Brain microvascular endothelial cell (primary cell): Measurements from ENCODE around the gene VIPR2.
A peak's percentile ranks its signal among the peaks of the same experiment; 100 is the strongest.
"Not testable (repeated sequence)": the region's sequence is repeated elsewhere in the genome, so short reads cannot be mapped to it uniquely, and the experiment has no call there.

Experiments used
- DNase-seq: peaks from one replicate; pipeline ENCODE4 v3.0.0-alpha.2; 2020
- H3K27ac ChIP-seq: fragments of 250-450 bp; sonication (Bioruptor Pico); 2 replicates; pipeline ENCODE4 v1.5.1; 2020; ENCODE audit warnings: mild to moderate bottlenecking, moderate library complexity
- H3K27me3 ChIP-seq: fragments of 250-450 bp; sonication (Bioruptor Pico); replicated peaks from 2 replicates; pipeline ENCODE4 v1.5.1; 2020; ENCODE audit warnings: mild to moderate bottlenecking
- H3K36me3 ChIP-seq: fragments of 250-450 bp; sonication (Bioruptor Pico); replicated peaks from 2 replicates; pipeline ENCODE4 v1.5.1; 2020; ENCODE audit warnings: mild to moderate bottlenecking
- H3K4me3 ChIP-seq: 2 replicates; pipeline ENCODE4 v1.5.1; 2011; ENCODE audit warnings: low read depth, mild to moderate bottlenecking, control low read depth, low read length, moderate library complexity
- in situ Hi-C: cut with HindIII; loops from 2 replicates; pipeline ENCODE4 v1.10.0; 2017; ENCODE audit warnings: low sequenced_read_pairs, low pct_ligation_motif_present
- TF ChIP-seq, protein P1 (sequence below): IDR thresholded peaks from 2 replicates; pipeline ENCODE4 v1.5.1; 2011; ENCODE audit warnings: low read depth, mild to moderate bottlenecking, moderate library complexity, low read length, control low read depth, inconsistent platforms; ENCODE audit errors: missing control alignments

VIPR2 gene

DNA sequence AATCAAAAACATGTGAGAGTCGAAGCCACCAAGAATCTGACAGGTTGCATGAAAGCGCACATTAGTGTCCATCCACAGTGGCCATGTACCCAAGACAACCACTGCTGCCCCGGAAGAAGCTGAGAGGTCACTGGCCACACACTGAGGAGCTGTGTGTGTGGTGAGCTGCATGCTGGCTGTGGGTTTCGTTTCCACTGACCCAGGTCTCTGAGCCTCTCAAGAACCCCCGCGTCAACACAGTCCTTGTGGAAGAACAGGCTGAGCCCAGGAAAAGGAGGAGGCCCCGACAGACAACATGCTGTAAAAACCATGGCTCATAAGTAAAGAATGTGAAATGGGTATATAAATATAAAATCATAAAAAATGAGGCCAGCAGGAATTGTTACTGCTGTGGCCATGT, 8.2 kb downstream of the VIPR2 start:
- TF ChIP-seq, protein P1, sequence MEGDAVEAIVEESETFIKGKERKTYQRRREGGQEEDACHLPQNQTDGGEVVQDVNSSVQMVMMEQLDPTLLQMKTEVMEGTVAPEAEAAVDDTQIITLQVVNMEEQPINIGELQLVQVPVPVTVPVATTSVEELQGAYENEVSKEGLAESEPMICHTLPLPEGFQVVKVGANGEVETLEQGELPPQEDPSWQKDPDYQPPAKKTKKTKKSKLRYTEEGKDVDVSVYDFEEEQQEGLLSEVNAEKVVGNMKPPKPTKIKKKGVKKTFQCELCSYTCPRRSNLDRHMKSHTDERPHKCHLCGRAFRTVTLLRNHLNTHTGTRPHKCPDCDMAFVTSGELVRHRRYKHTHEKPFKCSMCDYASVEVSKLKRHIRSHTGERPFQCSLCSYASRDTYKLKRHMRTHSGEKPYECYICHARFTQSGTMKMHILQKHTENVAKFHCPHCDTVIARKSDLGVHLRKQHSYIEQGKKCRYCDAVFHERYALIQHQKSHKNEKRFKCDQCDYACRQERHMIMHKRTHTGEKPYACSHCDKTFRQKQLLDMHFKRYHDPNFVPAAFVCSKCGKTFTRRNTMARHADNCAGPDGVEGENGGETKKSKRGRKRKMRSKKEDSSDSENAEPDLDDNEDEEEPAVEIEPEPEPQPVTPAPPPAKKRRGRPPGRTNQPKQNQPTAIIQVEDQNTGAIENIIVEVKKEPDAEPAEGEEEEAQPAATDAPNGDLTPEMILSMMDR = no peak
- in situ Hi-C loops = no loop called here
- peak; percentile 14 for DNase-seq
- Histone ChIP-seq H3K27me3 (peaks cover 2% of the 10 kb centered on the region), H3K4me3 (no peak overlapping the region), H3K27ac (no peak overlapping the region), H3K36me3 (no peaks in the 10 kb centered on the region)

- in situ Hi-C loops = no loop called here
- no peak for DNase-seq
- Histone ChIP-seq H3K27me3 (peaks cover 2% of the 10 kb centered on the region), H3K4me3 (no peak overlapping the region), H3K27ac (no peak overlapping the region), H3K36me3 (no peaks in the 10 kb centered on the region)
- TF ChIP-seq, protein P1 = no peak
These were observed 8.7 kb downstream of the VIPR2 start for GRCh38 chr7:159136013-159136412.

GRCh38 chr7:159132670-159133443, 11.8 kb downstream of the VIPR2 start:
- H3K36me3 ChIP-seq, H3K27me3 ChIP-seq, DNase-seq, in situ Hi-C loops, H3K27ac ChIP-seq, H3K4me3 ChIP-seq: not testable (repeated sequence)

DNA sequence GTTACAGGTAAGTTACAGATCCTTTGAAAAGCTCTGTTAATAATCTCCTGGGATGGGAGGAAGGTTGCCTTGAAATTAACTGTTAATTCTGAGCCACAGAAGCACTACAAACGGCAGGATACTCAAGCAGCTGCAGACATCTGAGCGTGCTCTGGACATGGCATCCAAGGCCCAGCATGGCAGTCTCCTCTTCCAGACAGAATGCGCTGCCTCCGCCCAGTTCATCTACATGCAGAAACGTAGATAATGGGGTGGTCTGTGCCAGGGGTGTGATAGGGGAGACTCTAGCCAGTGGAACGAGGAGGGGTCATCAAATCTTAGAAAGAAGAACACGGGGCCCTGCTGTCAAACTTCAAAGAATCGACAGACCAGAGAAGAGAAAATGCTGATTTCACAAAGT, 13.8 kb downstream of the VIPR2 start:
- TF ChIP-seq, protein P1 = no peak
- no peaks in the 10 kb centered on the region for H3K27me3 ChIP-seq
- H3K4me3 ChIP-seq = no peak overlapping the region
- H3K27ac ChIP-seq = no peak overlapping the region
- no peak for DNase-seq
- in situ Hi-C loops = no loop called here
- no peaks in the 10 kb centered on the region for H3K36me3 ChIP-seq

DNA sequence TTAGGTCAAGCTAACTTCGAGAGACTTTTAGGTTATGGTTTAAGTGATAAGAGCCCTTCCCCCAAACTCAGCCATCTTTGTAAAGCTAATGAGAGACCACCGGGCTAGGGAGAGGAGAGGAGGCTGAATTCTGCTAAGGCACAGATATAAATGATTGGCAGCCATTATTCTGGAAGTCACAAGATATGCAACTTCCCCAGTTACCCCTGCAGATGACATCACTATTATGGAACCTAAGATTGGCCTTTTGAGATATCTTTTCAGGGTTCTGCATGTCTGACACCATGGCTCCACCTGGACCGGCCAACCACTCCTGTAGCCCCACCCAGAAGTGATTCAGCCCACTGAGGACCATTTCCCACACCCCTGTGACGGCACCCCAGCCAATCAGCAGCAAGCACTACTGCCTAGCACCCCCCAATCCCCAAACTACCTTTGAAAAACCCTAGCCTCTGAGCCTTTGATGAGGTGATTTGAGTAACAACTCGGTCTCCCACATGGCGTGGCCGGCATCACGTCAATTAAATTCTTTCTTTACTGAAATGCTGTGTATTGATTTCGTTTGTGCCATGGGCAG, 14.4 kb downstream of the VIPR2 start:
- Histone ChIP-seq H3K4me3 (no peak overlapping the region), H3K27ac (no peak overlapping the region), H3K27me3 (no peaks in the 10 kb centered on the region), H3K36me3 (no peaks in the 10 kb centered on the region)
- TF ChIP-seq, protein P1 = no peak
- no peak for DNase-seq
- in situ Hi-C loops = no loop called here

DNA sequence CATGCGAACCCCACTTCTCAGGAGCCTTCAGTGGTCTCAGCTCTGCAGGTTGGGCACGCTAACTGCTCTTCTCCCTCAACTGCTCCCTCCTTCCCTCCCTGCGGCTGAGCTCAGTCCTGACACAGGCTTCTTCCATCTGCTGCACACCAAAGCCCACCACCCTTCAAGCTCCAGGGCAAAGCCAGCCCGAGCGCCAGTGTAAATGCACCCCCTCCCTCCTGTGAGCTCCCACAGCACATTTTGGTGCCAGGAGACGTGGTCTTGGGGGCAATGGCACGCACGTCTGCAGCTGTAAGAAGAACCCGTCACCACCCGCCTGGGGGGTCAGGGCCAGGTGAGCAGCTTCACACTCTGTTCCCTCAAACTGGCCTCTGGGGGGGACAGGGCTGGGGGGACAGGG, 15.9 kb downstream of the VIPR2 start:
- Histone ChIP-seq H3K27ac (no peak overlapping the region), H3K36me3 (no peaks in the 10 kb centered on the region), H3K4me3 (no peak overlapping the region), H3K27me3 (no peaks in the 10 kb centered on the region)
- in situ Hi-C loops = no loop called here
- TF ChIP-seq, protein P1 = no peak
- DNase-seq = no peak
